IPS-NIHi11 (cell line): ENCODE measurements around the gene IQGAP3.
"Not testable (repeated sequence)": the region's sequence is repeated elsewhere in the genome, so short reads cannot be mapped to it uniquely, and the experiment has no call there.

Experiments used
- DNase-seq: peaks from one replicate; pipeline ENCODE4 v3.0.0; 2012; ENCODE audit warnings: mixed read lengths, low spot score

The IQGAP3 gene

GRCh38 chr1:156571261-156571852 is 1.0 kb downstream of the IQGAP3 start:
- DNase-seq, result no peak

GRCh38 chr1:156566436-156566835 is 5.9 kb downstream of the IQGAP3 start:
- no peak for DNase-seq

- no peak for DNase-seq
These were observed 6.8 kb downstream of the IQGAP3 start for GRCh38 chr1:156565519-156565918.

GRCh38 chr1:156560585-156561163 is 11.7 kb downstream of the IQGAP3 start:
- DNase-seq, result no peak

GRCh38 chr1:156559797-156560385 is 12.5 kb downstream of the IQGAP3 start:
- DNase-seq, result no peak

- no peak for DNase-seq
These were observed 13.1 kb downstream of the IQGAP3 start for GRCh38 chr1:156559086-156559796.

GRCh38 chr1:156556354-156556753 is 16.0 kb downstream of the IQGAP3 start:
- DNase-seq, result no peak

- no peak for DNase-seq
These were observed 16.6 kb downstream of the IQGAP3 start for GRCh38 chr1:156555715-156556114.

GRCh38 chr1:156554971-156555370 is 17.4 kb downstream of the IQGAP3 start:
- DNase-seq, result no peak

GRCh38 chr1:156553860-156554485 is 18.4 kb downstream of the IQGAP3 start:
- DNase-seq, result no peak

GRCh38 chr1:156552937-156553336 is 19.4 kb downstream of the IQGAP3 start:
- DNase-seq, result not testable (repeated sequence)

- DNase-seq, result no peak
These were observed 19.8 kb downstream of the IQGAP3 start for GRCh38 chr1:156552518-156552917.

- DNase-seq, result no peak
These were observed 20.5 kb downstream of the IQGAP3 start for GRCh38 chr1:156551869-156552268.

- DNase-seq, result no peak
These were observed 21.2 kb downstream of the IQGAP3 start for GRCh38 chr1:156551066-156551643.

GRCh38 chr1:156550346-156550745 is 22.0 kb downstream of the IQGAP3 start:
- DNase-seq, result no peak

- DNase-seq, result no peak
These were observed 22.5 kb downstream of the IQGAP3 start for GRCh38 chr1:156549831-156550230.

GRCh38 chr1:156549390-156549789 is 23.0 kb downstream of the IQGAP3 start:
- no peak for DNase-seq

GRCh38 chr1:156547982-156548381 is 24.4 kb downstream of the IQGAP3 start:
- DNase-seq, result no peak

GRCh38 chr1:156547434-156547833 is 24.9 kb downstream of the IQGAP3 start:
- no peak for DNase-seq

- no peak for DNase-seq
These were observed 26.1 kb downstream of the IQGAP3 start for GRCh38 chr1:156546267-156546666.

- no peak for DNase-seq
These were observed 27.7 kb downstream of the IQGAP3 start for GRCh38 chr1:156544592-156545102.

- DNase-seq, result no peak
These were observed 29.3 kb downstream of the IQGAP3 start for GRCh38 chr1:156543066-156543465.
